HG02642 (cell line): Measurements from ENCODE around the gene ABCG1.
A peak's percentile ranks its signal among the peaks of the same experiment; 100 is the strongest.
"Not testable (repeated sequence)": the region's sequence is repeated elsewhere in the genome, so short reads cannot be mapped to it uniquely, and the experiment has no call there.

Experiments used
- ATAC-seq: cut with Tn5 transposase; IDR thresholded peaks from one replicate; pipeline ENCODE4 v1.9.1; 2021; ENCODE audit warnings: mild to moderate bottlenecking; ENCODE audit not compliant: unreplicated experiment, poor library complexity

The ABCG1 gene

GRCh38 chr21:42285569-42286245 lies 66.8 kb downstream of the ABCG1 start:
- ATAC-seq: peak; percentile 26

GRCh38 chr21:42286416-42286815 lies 67.5 kb downstream of the ABCG1 start:
- ATAC-seq: peak; percentile 48

GRCh38 chr21:42287193-42288083 lies 68.5 kb downstream of the ABCG1 start:
- no peak for ATAC-seq

- no peak for ATAC-seq
Observed at GRCh38 chr21:42288962-42289361, 70.0 kb downstream of the ABCG1 start.

- ATAC-seq: no peak
Observed at GRCh38 chr21:42289926-42290325, 71.0 kb downstream of the ABCG1 start.

GRCh38 chr21:42290505-42290904 lies 71.6 kb downstream of the ABCG1 start:
- ATAC-seq: no peak

- ATAC-seq: no peak
Observed at GRCh38 chr21:42291003-42291750, 72.2 kb downstream of the ABCG1 start.

- no peak for ATAC-seq
Observed at GRCh38 chr21:42291751-42292562, 73.0 kb downstream of the ABCG1 start.

GRCh38 chr21:42292563-42293142 lies 73.7 kb downstream of the ABCG1 start:
- ATAC-seq: not testable (repeated sequence)

- no peak for ATAC-seq
Observed at GRCh38 chr21:42293649-42294272, 74.8 kb downstream of the ABCG1 start.

- no peak for ATAC-seq
Observed at GRCh38 chr21:42294273-42294880, 75.4 kb downstream of the ABCG1 start.

- no peak for ATAC-seq
Observed at GRCh38 chr21:42295845-42296244, 76.9 kb downstream of the ABCG1 start.

GRCh38 chr21:42296501-42296900 lies 77.6 kb downstream of the ABCG1 start:
- no peak for ATAC-seq

- no peak for ATAC-seq
Observed at GRCh38 chr21:42297377-42297776, 78.4 kb downstream of the ABCG1 start.

GRCh38 chr21:42298237-42298636 lies 79.3 kb downstream of the ABCG1 start:
- ATAC-seq: no peak

GRCh38 chr21:42298657-42299056 lies 79.7 kb downstream of the ABCG1 start:
- no peak for ATAC-seq

- no peak for ATAC-seq
Observed at GRCh38 chr21:42299324-42300044, 80.5 kb downstream of the ABCG1 start.

GRCh38 chr21:42300045-42300583 lies 81.2 kb downstream of the ABCG1 start:
- ATAC-seq: no peak
